IMR-90 (cell line): ENCODE results near the gene RPL10. TPM values are rescaled to one million over a fixed set of nuclear protein-coding genes. Genes with fewer than 3 reads are reported as not detected.
A peak's percentile ranks its signal among the peaks of the same experiment; 100 is the strongest.

Experiments used
- ATAC-seq: fragments of 200-7000 bp; cut with Tn5 transposase; 2 replicates; pipeline ENCODE4 v1.9.1; 2020; ENCODE audit warnings: low read depth, mild to moderate bottlenecking, moderate library complexity
- BruUV-seq: library from RNA; stranded (reverse); fragments of 400-500 nt; replicated peaks from 2 replicates; lab custom pipeline; 2021; lab: Mats Ljungman, UMichigan
- CTCF ChIA-PET: fragments of 300-600 bp; formaldehyde crosslinking; extraction: SDS; loops from one replicate; lab custom pipeline; 2021; ENCODE audit warnings: antibody characterized with exemption; lab: Yijun Ruan, JAX
- POLR2A ChIA-PET: fragments of 300-600 bp; sonication (Branson Sonifier 250); formaldehyde crosslinking; loops from one replicate; lab custom pipeline; 2022; ENCODE audit warnings: antibody characterized with exemption; ENCODE audit not compliant: unreplicated experiment; lab: Charles Lee
- DNase-seq: peaks from one replicate; pipeline ENCODE4 v3.0.0; 2013
- H2AFZ ChIP-seq: replicated peaks from 2 replicates; pipeline ENCODE3; 2013; ENCODE audit warnings: low read length, mild to moderate bottlenecking; ENCODE audit not compliant: poor library complexity
- H2AK5ac ChIP-seq: 2 replicates; pipeline ENCODE4 v1.6.1; 2013; ENCODE audit warnings: low read depth, low read length, inconsistent platforms
- H2AK9ac ChIP-seq: replicated peaks from 2 replicates; pipeline ENCODE3; 2013; ENCODE audit warnings: mild to moderate bottlenecking, low read depth, low read length, moderate library complexity; ENCODE audit not compliant: poor library complexity
- H2BK120ac ChIP-seq: 2 replicates; pipeline ENCODE4 v1.6.1; 2013; ENCODE audit warnings: low read depth, low read length, inconsistent platforms
- H2BK15ac ChIP-seq: 3 replicates; pipeline ENCODE4 v1.6.1; 2013; ENCODE audit warnings: low read depth, low read length, inconsistent platforms
- H2BK20ac ChIP-seq: 2 replicates; pipeline ENCODE4 v1.6.1; 2013; ENCODE audit warnings: low read depth, mild to moderate bottlenecking, inconsistent platforms, low read length, moderate library complexity
- H2BK5ac ChIP-seq: 2 replicates; pipeline ENCODE4 v1.6.1; 2013; ENCODE audit warnings: mild to moderate bottlenecking, low read depth, low read length, inconsistent platforms; ENCODE audit not compliant: poor library complexity, severe bottlenecking
- H3K14ac ChIP-seq: replicated peaks from 2 replicates; pipeline ENCODE4 v1.6.1; 2013; ENCODE audit warnings: low read depth, low read length, inconsistent platforms
- H3K18ac ChIP-seq: 2 replicates; pipeline ENCODE4 v1.6.1; 2013; ENCODE audit warnings: low read depth, low read length, control low read depth
- H3K23ac ChIP-seq: 2 replicates; pipeline ENCODE4 v1.6.1; 2013; ENCODE audit warnings: low read depth, low read length, inconsistent platforms
- H3K27ac ChIP-seq: 2 replicates; pipeline ENCODE4 v1.5.1; 2013; ENCODE audit warnings: mild to moderate bottlenecking, control low read depth, low read length; ENCODE audit not compliant: insufficient read depth
- H3K27me3 ChIP-seq: 2 replicates; pipeline ENCODE4 v1.6.1; 2013; ENCODE audit warnings: low read length; ENCODE audit not compliant: control insufficient read depth, insufficient read depth
- H3K36me3 ChIP-seq: 2 replicates; pipeline ENCODE4 v1.6.1; 2013; ENCODE audit warnings: low read length, mixed read lengths; ENCODE audit not compliant: control insufficient read depth, insufficient read depth
- H3K4ac ChIP-seq: 2 replicates; pipeline ENCODE4 v1.6.1; 2013; ENCODE audit warnings: low read depth, low read length, inconsistent platforms
- H3K4me1 ChIP-seq: 2 replicates; pipeline ENCODE4 v1.6.1; 2013; ENCODE audit warnings: low read length, mixed read lengths; ENCODE audit not compliant: control insufficient read depth, insufficient read depth
- H3K4me2 ChIP-seq: 2 replicates; pipeline ENCODE4 v1.6.1; 2013; ENCODE audit warnings: low read depth, mild to moderate bottlenecking, control low read depth, low read length, moderate library complexity
- H3K4me3 ChIP-seq: 2 replicates; pipeline ENCODE4 v1.5.1; 2013; ENCODE audit warnings: low read depth, mild to moderate bottlenecking, control low read depth, low read length, moderate library complexity; ENCODE audit not compliant: insufficient read depth
- H3K56ac ChIP-seq: 2 replicates; pipeline ENCODE4 v1.6.1; 2013; ENCODE audit warnings: low read length, inconsistent platforms; ENCODE audit not compliant: insufficient read depth; ENCODE audit errors: extremely low read depth
- H3K79me1 ChIP-seq, 2 experiments: 2 replicates each; pipeline ENCODE4 v1.6.1; 2013; ENCODE audit warnings: low read length in 2 of 2, inconsistent platforms in 1 of 2, low read depth in 1 of 2
- H3K9ac ChIP-seq: 2 replicates; pipeline ENCODE4 v1.6.1; 2013; ENCODE audit warnings: low read depth, low read length, control low read depth
- H3K9me1 ChIP-seq: 2 replicates; pipeline ENCODE4 v1.6.1; 2013; ENCODE audit warnings: low read length, inconsistent platforms; ENCODE audit not compliant: insufficient read depth
- H3K9me3 ChIP-seq: 2 replicates; pipeline ENCODE4 v1.6.1; 2013; ENCODE audit warnings: low read length; ENCODE audit not compliant: control insufficient read depth, insufficient read depth
- H4K20me1 ChIP-seq: 2 replicates; pipeline ENCODE4 v1.6.1; 2013; ENCODE audit warnings: low read length, inconsistent platforms; ENCODE audit not compliant: insufficient read depth
- H4K5ac ChIP-seq: 2 replicates; pipeline ENCODE4 v1.6.1; 2013; ENCODE audit warnings: mild to moderate bottlenecking, low read depth, low read length, control low read depth
- H4K8ac ChIP-seq, 2 experiments: 2 replicates each; pipeline ENCODE4 v1.6.1; 2013; ENCODE audit warnings: low read depth in 2 of 2, low read length in 2 of 2, control low read depth in 1 of 2, inconsistent platforms in 1 of 2
- H4K91ac ChIP-seq: 2 replicates; pipeline ENCODE4 v1.6.1; 2013; ENCODE audit warnings: low read depth, low read length, inconsistent platforms; ENCODE audit not compliant: insufficient read depth
- CEBPB ChIP-seq: IDR thresholded peaks from 2 replicates; pipeline ENCODE4 v1.6.1; 2012; ENCODE audit warnings: low read depth, low read length, improper control_type of control experiment
- MAZ ChIP-seq: IDR thresholded peaks from 2 replicates; pipeline ENCODE4 v1.6.1; 2012; ENCODE audit warnings: low read depth, mild to moderate bottlenecking, low read length, improper control_type of control experiment, moderate library complexity, borderline replicate concordance
- NFE2L2 ChIP-seq: fragments of 150-350 bp; IDR thresholded peaks from 2 replicates; pipeline ENCODE4 v1.6.1; 2016; ENCODE audit warnings: low read depth, mild to moderate bottlenecking, low read length
- POLR2A ChIP-seq: IDR thresholded peaks from 2 replicates; pipeline ENCODE4 v1.6.1; 2012; ENCODE audit warnings: mild to moderate bottlenecking, low read depth, low read length
- RAD21 ChIP-seq: IDR thresholded peaks from 2 replicates; pipeline ENCODE4 v1.6.1; 2012; ENCODE audit warnings: low read length, improper control_type of control experiment
- RCOR1 ChIP-seq: IDR thresholded peaks from 2 replicates; pipeline ENCODE4 v1.6.1; 2012; ENCODE audit warnings: mild to moderate bottlenecking, low read length, improper control_type of control experiment; ENCODE audit not compliant: insufficient replicate concordance
- WGBS, 2 experiments: methylation state at CpG; one replicate each; pipeline versions ENCODE4 v1.1.5 to v1.1.7; 2013; ENCODE audit warnings: missing lambda C conversion rate in 2 of 2; ENCODE audit not compliant: insufficient read length in 1 of 2; ENCODE audit errors: extremely low coverage in 2 of 2; 5-methylcytosine and 5-hydroxymethylcytosine counted together
- dilution Hi-C: fragments of 300-500 bp; cut with HindIII; formaldehyde crosslinking; loops from one replicate; pipeline ENCODE4 v1.14.3; 2018; ENCODE audit warnings: low sequenced_read_pairs; ENCODE audit not compliant: unreplicated experiment
- in situ Hi-C: fragments of 300-500 bp; cut with MboI; formaldehyde crosslinking; loops from 3 replicates; pipeline ENCODE4 v1.14.3; 2019; ENCODE audit warnings: low sequenced_read_pairs, inconsistent platforms, mixed read lengths
- intact Hi-C: fragments of 100-400 bp; cut with micrococcal nuclease; formaldehyde crosslinking; loops from 2 replicates; pipeline ENCODE4 v1.10.0; 2022
- polyA plus RNA-seq, 3 experiments: library from polyadenylated mRNA; depleted of rRNA; stranded (reverse); fragments of >200 nt; gene quantifications; 2 replicates each; pipeline ENCODE4 v1.2.3, GENCODE V29; 2012; ENCODE audit warnings: low replicate concordance in 1 of 3
- total RNA-seq: library from RNA; depleted of rRNA; stranded (reverse); fragments of >200 nt; gene quantifications from 2 replicates; pipeline ENCODE4 v1.2.3, GENCODE V29; 2012

The RPL10 gene
- total and polyA plus RNA-seq, 2 of the 4 experiments (the other 2 are of a cell fraction), result 1,582 to 7,467 TPM

- H3K27me3 ChIP-seq, result no peaks in the 10 kb centered on the region
- H2BK120ac ChIP-seq, result no peak overlapping the region
- no peak overlapping the region for H3K27ac ChIP-seq
- H2BK15ac ChIP-seq, result no peak overlapping the region
- no peak overlapping the region for H3K56ac ChIP-seq
- H2BK20ac ChIP-seq, result no peak overlapping the region
- no peak overlapping the region for H4K5ac ChIP-seq
- no peak overlapping the region for H2AFZ ChIP-seq
- ATAC-seq (no peak), DNase-seq (no peak)
- no peak overlapping the region for H3K4me2 ChIP-seq
- dilution Hi-C loops (no loop called here), in situ Hi-C loops (no loop called here), intact Hi-C loops (no loop called here)
- H3K9me1 ChIP-seq, result no peaks in the 10 kb centered on the region
- ChIA-PET CTCF (no interaction called here), POLR2A (no interaction called here)
- H3K79me1 ChIP-seq, result peaks cover 3 to 35% of the 10 kb centered on the region in 2 experiments; a peak in 3 of 4 replicates
- no peak overlapping the region for H3K9ac ChIP-seq
- peak overlapping the region; percentile 13 for H2AK9ac ChIP-seq
- no peak overlapping the region for H2AK5ac ChIP-seq
- no peak overlapping the region for H4K8ac ChIP-seq
- BruUV-seq, result TSS peak; percentile 71
- peaks cover 94% of the 10 kb centered on the region for H3K36me3 ChIP-seq
- H3K14ac ChIP-seq, result no peak overlapping the region
- H3K4ac ChIP-seq, result no peak overlapping the region
- no peak overlapping the region for H4K91ac ChIP-seq
- H3K23ac ChIP-seq, result no peak overlapping the region
- H2BK5ac ChIP-seq, result no peak overlapping the region
- WGBS, 2 experiments, result 69% methylated on average over 4 of the region's 13 CpGs; no CpG with 5 or more reads in 1 of the 2 experiments
- H4K20me1 ChIP-seq, result peaks cover 98% of the 10 kb centered on the region
- H3K4me3 ChIP-seq, result no peak overlapping the region
- TF ChIP-seq MAZ (no peak), RCOR1 (no peak), POLR2A (no peak), RAD21 (no peak), NFE2L2 (no peak), CEBPB (no peak)
- H3K4me1 ChIP-seq, result no peaks in the 10 kb centered on the region
- H3K9me3 ChIP-seq, result no peaks in the 10 kb centered on the region; the same call in 1 of the 2 replicates
- H3K18ac ChIP-seq, result no peak overlapping the region
Measured at GRCh38 chrX:154352466-154352865, 45.7 kb upstream of the RPL10 start.
